HEK293T (cell line): ENCODE data around the gene SRSF10.

Source experiments
- CTCF ChIA-PET: fragments of 350-600 bp; formaldehyde crosslinking; extraction: SDS; loops from one replicate; lab custom pipeline; 2021; ENCODE audit warnings: antibody characterized with exemption, inconsistent platforms; lab: Yijun Ruan, JAX
- POLR2A ChIA-PET: fragments of 350-600 bp; formaldehyde crosslinking; extraction: SDS; loops from one replicate; lab custom pipeline; 2020; ENCODE audit warnings: antibody characterized with exemption, inconsistent platforms; lab: Yijun Ruan, JAX
- DNase-seq: peaks from one replicate; pipeline ENCODE4 v3.0.0; 2012; ENCODE audit warnings: mixed read lengths; ENCODE audit errors: extremely low spot score
- ARNT ChIP-seq: fragments of 450-650 bp; IDR thresholded peaks from 2 replicates; pipeline ENCODE4 v1.6.1; 2017; ENCODE audit warnings: mild to moderate bottlenecking
- BHLHE40 ChIP-seq: fragments of 450-650 bp; IDR thresholded peaks from 2 replicates; pipeline ENCODE4 v1.6.1; 2016; ENCODE audit warnings: mild to moderate bottlenecking, moderate library complexity, borderline replicate concordance
- CTBP1 ChIP-seq: fragments of 450-650 bp; IDR thresholded peaks from 2 replicates; pipeline ENCODE4 v1.6.1; 2016; ENCODE audit warnings: borderline replicate concordance
- ELF4 ChIP-seq: fragments of 450-650 bp; IDR thresholded peaks from 2 replicates; pipeline ENCODE4 v1.6.1; 2017; ENCODE audit warnings: antibody characterized with exemption
- FOXA1 ChIP-seq: fragments of 450-650 bp; IDR thresholded peaks from 2 replicates; pipeline ENCODE4 v1.6.1; 2016; ENCODE audit warnings: mild to moderate bottlenecking
- FOXK2 ChIP-seq: fragments of 450-650 bp; IDR thresholded peaks from 2 replicates; pipeline ENCODE4 v1.6.1; 2016; ENCODE audit warnings: mild to moderate bottlenecking
- FOXM1 ChIP-seq: fragments of 450-650 bp; IDR thresholded peaks from 2 replicates; pipeline ENCODE4 v1.6.1; 2017; ENCODE audit warnings: mild to moderate bottlenecking, borderline replicate concordance
- L3MBTL2 ChIP-seq: fragments of 450-650 bp; conservative IDR thresholded peaks from 2 replicates; pipeline ENCODE4 v1.6.1; 2016; ENCODE audit warnings: mild to moderate bottlenecking
- LEF1 ChIP-seq: fragments of 450-650 bp; IDR thresholded peaks from 2 replicates; pipeline ENCODE4 v1.6.1; 2017; ENCODE audit warnings: mild to moderate bottlenecking, borderline replicate concordance
- NFRKB ChIP-seq: fragments of 450-650 bp; IDR thresholded peaks from 2 replicates; pipeline ENCODE4 v1.6.1; 2016; ENCODE audit warnings: mild to moderate bottlenecking, moderate library complexity
- SP1 ChIP-seq: fragments of 450-650 bp; IDR thresholded peaks from 2 replicates; pipeline ENCODE4 v1.6.1; 2017
- TARDBP ChIP-seq: fragments of 450-650 bp; IDR thresholded peaks from 2 replicates; pipeline ENCODE4 v1.6.1; 2016
- ZNF384 ChIP-seq: fragments of 450-650 bp; IDR thresholded peaks from 2 replicates; pipeline ENCODE4 v1.6.1; 2016
- TF ChIP-seq, protein P1 (sequence below): fragments of 450-650 bp; IDR thresholded peaks from 2 replicates; pipeline ENCODE4 v1.6.1; 2016

The SRSF10 gene

DNA sequence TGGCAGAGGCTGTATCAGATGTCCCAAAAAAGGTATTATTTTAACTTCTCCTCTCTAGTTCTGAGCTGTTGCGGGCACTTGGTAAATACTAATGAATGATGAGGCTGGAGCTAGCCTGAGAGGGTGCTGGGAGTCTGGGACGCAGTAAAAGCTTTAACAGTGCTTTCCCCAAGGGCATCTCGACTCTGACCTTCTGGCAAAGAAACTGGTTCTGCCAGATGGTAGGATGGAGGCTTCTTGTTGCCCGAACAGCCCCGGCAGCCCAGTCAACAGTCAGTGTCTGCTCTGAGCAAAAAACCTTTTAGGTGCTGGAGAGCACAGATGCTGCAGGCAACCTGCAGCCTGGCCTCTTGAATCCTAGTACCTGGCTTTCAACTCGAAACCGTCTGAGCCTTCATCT is 23.0 kb downstream of the SRSF10 start:
- no peak for DNase-seq

DNA sequence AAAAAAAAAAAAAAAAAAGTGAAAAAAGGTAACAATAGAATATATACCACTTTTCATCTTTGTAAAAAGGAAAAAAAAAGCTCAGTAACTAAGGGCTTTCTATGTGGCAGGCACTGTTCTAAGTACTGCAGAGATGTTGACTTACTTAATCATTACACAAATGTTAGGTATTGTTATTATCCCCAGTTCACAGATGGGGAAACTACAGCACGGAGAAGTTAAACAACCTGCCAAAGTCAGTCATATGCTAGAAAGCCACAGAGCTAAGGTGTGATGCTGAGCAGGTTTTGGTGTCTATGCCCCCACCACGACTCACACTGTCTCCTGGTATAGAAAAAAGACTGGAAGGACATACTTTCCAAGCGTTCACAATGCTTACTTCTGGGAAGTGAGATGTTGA is 27.1 kb downstream of the SRSF10 start:
- CTCF ChIA-PET = no interaction called here
- no peak for TF ChIP-seq NFRKB
- DNase-seq = no peak
- POLR2A ChIA-PET = interaction anchor here (1.0 to 1.5 kb wide), 2 partner anchors 11 to 155 kb away, joined by 3 read pairs; no protein-coding TSS in a partner anchor

More for the DNA sequence above, 23.0 kb downstream of the SRSF10 start:
- ChIA-PET POLR2A (interaction anchor here (0.9 to 1.2 kb wide), 2 partner anchors 23 to 132 kb away, joined by 3 to 6 read pairs; partner anchors contain the start of genes HMGCL and SRSF10), CTCF (interaction anchor here (0.6 to 0.9 kb wide), 2 partner anchors 12 to 71 kb away, joined by 3 read pairs; no protein-coding TSS in a partner anchor)
- no peak for TF ChIP-seq NFRKB
- TF ChIP-seq FOXK2 = no peak
- TF ChIP-seq FOXA1 = no peak
- no peak for TF ChIP-seq FOXM1
- no peak for TF ChIP-seq ELF4
- TF ChIP-seq LEF1 = no peak
- no peak for TF ChIP-seq L3MBTL2
- TF ChIP-seq, protein P1, sequence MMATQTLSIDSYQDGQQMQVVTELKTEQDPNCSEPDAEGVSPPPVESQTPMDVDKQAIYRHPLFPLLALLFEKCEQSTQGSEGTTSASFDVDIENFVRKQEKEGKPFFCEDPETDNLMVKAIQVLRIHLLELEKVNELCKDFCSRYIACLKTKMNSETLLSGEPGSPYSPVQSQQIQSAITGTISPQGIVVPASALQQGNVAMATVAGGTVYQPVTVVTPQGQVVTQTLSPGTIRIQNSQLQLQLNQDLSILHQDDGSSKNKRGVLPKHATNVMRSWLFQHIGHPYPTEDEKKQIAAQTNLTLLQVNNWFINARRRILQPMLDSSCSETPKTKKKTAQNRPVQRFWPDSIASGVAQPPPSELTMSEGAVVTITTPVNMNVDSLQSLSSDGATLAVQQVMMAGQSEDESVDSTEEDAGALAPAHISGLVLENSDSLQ = no peak
- TF ChIP-seq CTBP1 = no peak
- no peak for TF ChIP-seq ZNF384
- no peak for TF ChIP-seq ARNT

DNA sequence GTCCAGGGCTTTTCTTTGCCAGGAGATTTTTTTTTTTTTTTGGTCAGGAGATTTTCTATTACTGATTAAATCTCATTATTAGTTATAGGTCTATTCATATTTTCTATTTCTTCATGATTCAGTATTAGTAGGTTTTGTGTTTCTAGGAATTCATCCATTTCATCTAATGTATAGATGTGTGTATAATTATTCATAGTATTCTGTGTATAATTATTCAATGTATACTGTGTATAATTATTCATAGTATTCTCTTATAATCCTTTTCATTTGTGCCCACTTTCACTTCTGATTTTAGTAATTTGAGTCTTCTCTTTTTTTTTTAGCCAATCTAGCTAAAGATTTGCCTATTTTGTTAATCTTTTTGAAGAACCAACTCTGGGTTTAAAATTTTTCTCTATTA is 32.8 kb downstream of the SRSF10 start:
- DNase-seq = no peak
- no peak for TF ChIP-seq TARDBP
- ChIA-PET POLR2A (no interaction called here), CTCF (no interaction called here)

DNA sequence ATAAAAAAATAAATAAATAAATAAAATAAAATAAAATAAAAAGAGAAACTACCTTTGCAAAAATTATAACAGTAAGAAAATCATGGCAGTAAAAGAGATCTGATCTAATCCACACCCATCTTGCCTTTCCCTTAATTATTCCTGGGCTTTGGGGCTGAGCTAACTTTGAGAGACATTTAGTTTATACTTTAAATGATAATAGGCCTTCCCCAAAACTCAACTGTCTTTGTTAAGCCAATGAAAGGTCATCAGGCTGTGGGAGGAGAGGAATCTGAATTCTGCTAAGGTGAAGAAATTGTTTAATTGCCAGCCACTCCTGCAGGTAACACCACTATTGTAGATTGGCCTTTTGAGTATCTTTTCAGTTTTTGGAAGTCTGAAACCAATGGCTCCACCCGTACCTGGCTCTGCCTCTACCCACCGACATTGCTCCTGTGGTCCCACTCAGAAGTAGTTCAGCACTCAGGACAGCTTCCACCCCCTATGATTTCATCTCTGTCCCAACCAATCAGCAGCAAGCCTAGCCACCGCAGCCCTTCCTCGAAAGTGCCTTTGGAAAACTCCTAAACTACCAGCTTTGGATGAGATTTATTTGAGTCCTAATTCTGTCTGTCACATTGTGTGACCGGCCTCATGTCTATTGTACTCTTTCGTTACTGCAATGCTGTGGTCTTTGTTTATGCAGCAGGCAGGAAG is 43.5 kb downstream of the SRSF10 start:
- no peak for DNase-seq
- CTCF ChIA-PET = no interaction called here
- POLR2A ChIA-PET = no interaction called here
- TF ChIP-seq, protein P1 = no peak

DNA sequence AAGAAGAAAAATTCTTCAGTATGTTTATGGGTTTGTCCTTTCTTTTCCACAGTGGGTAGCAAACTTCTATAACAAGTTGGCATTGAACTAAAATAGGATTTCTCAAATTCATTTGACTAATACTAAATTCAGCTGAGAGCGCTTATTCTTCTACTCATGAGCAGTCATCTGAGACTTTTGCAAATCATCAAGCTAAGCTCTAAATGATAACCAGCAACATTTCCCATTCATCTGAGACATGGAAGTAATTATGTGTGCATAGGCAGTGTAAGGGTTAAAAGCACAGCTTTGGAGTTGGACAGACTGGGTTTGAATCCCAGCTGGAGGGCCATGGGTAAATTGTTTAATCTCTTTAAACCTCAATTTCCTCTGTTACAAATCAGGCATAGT is 48.6 kb downstream of the SRSF10 start:
- DNase-seq = no peak
- TF ChIP-seq FOXK2 = no peak
- no peak for TF ChIP-seq SP1
- TF ChIP-seq ARNT = no peak
- TF ChIP-seq, protein P1 = no peak
- TF ChIP-seq ELF4 = no peak
- no peak for TF ChIP-seq BHLHE40
- TF ChIP-seq CTBP1 = no peak
- no peak for TF ChIP-seq FOXA1
- CTCF ChIA-PET = interaction anchor here (1.4 kb wide), 1 partner anchor 14 kb away, joined by 3 read pairs; no protein-coding TSS in a partner anchor
- POLR2A ChIA-PET = interaction anchor here (0.7 kb wide), 1 partner anchor 152 kb away, joined by 3 read pairs; no protein-coding TSS in a partner anchor

DNA sequence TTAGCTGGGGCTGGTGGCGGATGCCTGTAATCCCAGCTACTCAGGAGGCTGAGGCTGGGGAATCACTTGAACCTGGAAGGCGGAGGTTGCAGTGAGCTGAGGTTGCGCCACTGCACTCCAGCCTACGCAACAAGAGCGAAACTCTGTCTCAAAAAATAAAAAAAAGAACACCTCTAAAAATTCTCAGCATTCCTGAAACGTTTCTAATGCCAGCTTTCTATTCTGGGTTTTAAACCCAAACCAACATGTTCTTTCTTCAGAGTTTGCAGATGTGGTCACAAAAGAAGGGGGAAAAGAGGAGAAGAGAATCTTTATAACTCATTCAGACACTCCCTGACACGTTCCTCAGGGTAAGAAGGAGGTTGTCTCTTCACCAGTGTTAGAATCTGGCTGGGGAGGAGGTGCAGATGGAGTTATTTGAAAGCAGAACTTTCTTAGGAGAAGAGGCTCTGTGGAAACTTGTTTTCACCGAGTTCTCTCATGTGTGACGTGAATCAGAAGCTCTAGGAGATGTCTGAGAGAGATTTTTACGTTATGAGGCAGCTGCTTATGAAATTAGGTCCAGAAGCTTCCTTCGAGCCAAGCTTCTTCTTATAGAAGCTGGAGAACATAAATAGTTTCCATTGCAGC is 49.2 kb downstream of the SRSF10 start:
- CTCF ChIA-PET = interaction anchor here (0.9 to 1.4 kb wide), 2 partner anchors 14 to 153 kb away, joined by 3 read pairs; partner anchors contain the start of gene PITHD1
- DNase-seq = no peak
- no peak for TF ChIP-seq CTBP1
- POLR2A ChIA-PET = interaction anchor here (0.7 kb wide), 1 partner anchor 152 kb away, joined by 3 read pairs; no protein-coding TSS in a partner anchor

DNA sequence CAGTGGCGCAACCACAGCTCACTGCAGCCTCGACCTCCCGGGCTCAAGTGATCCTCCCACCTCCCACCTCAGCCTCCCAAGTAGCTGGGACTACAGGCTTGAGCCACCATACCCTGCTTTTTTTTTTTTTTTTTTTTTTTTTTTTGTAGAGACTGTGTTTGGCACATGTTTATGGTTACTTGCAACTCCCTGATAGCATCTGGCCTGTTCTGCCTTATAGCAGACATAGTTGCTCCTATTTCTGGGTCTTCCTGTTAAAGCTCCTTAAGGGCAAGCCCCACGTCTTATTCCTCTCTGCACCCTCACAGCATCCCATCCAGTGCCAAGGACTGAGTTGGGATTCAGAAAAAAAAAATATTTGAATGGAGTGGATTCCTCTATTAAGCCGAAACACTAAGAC is 49.9 kb downstream of the SRSF10 start:
- DNase-seq = no peak
- TF ChIP-seq ELF4 (no peak), SP1 (no peak), FOXK2 (no peak), LEF1 (no peak)
- ChIA-PET CTCF (interaction anchor here (0.6 to 0.9 kb wide), 2 partner anchors 22 to 152 kb away, joined by 3 read pairs; partner anchors contain the start of gene PITHD1), POLR2A (no interaction called here)

DNA sequence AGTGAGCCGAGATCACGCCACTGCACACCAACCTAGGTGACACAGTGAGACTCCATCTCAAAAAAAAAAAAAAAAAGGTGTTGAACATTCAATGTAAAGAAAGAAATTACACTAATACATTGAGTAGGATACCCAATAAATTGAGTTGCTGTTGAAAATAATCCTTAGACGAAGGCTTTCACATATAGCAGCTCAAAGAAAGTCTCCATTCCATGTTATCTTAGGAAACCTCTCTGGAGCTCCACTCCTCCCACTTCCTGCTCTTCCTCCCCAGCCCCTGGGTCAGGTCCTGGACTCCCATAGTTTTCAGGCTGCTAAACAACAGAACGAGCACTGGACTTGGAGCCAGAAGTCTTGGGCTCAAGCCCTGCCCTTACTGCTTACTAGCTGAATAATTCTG is 51.3 kb downstream of the SRSF10 start:
- DNase-seq = no peak
- CTCF ChIA-PET = interaction anchor here (0.7 kb wide), 1 partner anchor 12 kb away, joined by 3 read pairs; no protein-coding TSS in a partner anchor
- POLR2A ChIA-PET = interaction anchor here (0.7 kb wide), 1 partner anchor 31 kb away, joined by 3 read pairs; the partner anchor contains the start of gene PNRC2
- TF ChIP-seq TARDBP (no peak), FOXM1 (no peak), L3MBTL2 (no peak)
